Measurements from ENCODE around the gene ABCG1.

DNA sequence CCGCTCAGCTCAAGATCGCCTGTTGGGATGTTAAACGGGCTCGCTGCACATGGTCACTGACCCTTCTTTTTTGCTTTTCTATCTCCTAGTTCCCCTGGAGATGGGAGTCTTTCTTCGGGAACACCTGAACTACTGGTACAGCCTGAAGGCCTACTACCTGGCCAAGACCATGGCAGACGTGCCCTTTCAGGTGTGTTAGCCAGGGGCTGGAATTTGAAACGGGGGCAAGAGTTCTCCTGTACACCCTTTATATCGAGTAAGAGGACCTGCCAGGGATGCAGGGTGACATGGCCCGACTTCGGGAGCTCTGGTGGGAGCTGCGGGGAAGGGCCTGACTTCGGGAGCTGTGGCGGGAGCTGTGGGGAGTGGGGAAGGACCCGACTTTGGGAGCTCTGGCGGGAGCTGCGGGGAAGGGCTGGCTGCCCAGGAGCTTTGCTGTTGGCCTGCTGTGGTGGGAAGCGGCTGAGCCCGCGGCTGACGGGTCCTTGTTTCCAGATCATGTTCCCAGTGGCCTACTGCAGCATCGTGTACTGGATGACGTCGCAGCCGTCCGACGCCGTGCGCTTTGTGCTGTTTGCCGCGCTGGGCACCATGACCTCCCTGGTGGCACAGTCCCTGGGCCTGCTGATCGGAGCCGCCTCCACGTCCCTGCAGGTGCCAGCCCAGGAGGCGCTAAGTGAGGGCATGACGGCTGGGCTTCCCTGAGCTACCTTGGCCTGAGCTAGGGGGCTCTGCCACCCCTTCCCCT lies 72.2 kb downstream of the ABCG1 start:
- TF ChIP-seq, protein P1, sequence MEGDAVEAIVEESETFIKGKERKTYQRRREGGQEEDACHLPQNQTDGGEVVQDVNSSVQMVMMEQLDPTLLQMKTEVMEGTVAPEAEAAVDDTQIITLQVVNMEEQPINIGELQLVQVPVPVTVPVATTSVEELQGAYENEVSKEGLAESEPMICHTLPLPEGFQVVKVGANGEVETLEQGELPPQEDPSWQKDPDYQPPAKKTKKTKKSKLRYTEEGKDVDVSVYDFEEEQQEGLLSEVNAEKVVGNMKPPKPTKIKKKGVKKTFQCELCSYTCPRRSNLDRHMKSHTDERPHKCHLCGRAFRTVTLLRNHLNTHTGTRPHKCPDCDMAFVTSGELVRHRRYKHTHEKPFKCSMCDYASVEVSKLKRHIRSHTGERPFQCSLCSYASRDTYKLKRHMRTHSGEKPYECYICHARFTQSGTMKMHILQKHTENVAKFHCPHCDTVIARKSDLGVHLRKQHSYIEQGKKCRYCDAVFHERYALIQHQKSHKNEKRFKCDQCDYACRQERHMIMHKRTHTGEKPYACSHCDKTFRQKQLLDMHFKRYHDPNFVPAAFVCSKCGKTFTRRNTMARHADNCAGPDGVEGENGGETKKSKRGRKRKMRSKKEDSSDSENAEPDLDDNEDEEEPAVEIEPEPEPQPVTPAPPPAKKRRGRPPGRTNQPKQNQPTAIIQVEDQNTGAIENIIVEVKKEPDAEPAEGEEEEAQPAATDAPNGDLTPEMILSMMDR (conservative IDR thresholded peaks at IDR 0.05 in 1 of 2, IDR thresholded peaks at IDR 0.05 in 1 of 2; ENCODE audit: low read depth in 1 of 2, low read length in 2 of 2): no peak
- TF ChIP-seq EZH2 (IDR thresholded peaks at IDR 0.05; ENCODE audit: low read length, missing control alignments): no peak
